Fibroblast of villous mesenchyme (primary cell): Measurements from ENCODE around the gene SNUPN. TPM values are rescaled to one million over a fixed set of nuclear protein-coding genes. Genes with fewer than 3 reads are reported as not detected.

Experiments
- DNase-seq: peaks from one replicate; pipeline ENCODE4 v3.0.0-alpha.2; 2010; ENCODE audit warnings: low read depth
- H3K4me3 ChIP-seq: 2 replicates; pipeline ENCODE4 v1.5.1; 2011; ENCODE audit warnings: low read depth, mild to moderate bottlenecking, low read length
- total RNA-seq: library from RNA; depleted of rRNA; stranded (reverse); fragments of >200 nt; gene quantifications from 2 replicates; pipeline ENCODE4 v1.2.3, GENCODE V29; 2012
- TF ChIP-seq, protein P1 (sequence below): IDR thresholded peaks from 2 replicates; pipeline ENCODE4 v1.5.1; 2012; ENCODE audit warnings: low read depth, mild to moderate bottlenecking, low read length; ENCODE audit not compliant: insufficient read depth

The SNUPN gene
- total RNA-seq, 1 donor, result 28.1 TPM

DNA sequence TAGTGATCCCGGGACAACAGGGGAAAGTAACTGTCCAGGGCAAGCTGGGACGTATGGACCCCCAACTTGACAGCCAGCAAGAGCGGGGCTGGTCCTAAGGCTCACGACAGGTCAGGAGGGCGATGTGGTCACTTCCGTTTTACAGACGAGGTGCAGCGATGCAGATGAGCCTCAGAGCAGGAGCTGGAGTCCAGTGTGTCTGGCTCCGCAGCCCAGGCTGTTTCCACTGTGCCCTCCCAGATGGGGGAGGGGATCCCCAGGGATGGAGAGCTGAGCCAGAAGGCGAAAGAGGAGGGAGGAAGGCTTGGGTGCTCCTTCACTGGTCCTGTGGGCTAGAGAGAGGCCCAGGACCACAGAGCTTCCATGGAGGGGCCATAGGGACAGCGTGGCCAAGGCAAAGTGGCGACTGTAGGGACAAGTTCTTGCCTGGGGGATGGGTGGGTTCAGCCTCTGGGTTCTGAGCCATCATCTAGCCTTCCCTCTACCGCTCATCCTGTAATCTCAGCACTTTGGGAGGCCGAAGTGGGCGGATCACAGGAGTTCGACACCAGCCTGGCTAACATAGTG is 27.9 kb upstream of the SNUPN start:
- DNase-seq, result no peak
- no peak overlapping the region for H3K4me3 ChIP-seq
- TF ChIP-seq, protein P1, sequence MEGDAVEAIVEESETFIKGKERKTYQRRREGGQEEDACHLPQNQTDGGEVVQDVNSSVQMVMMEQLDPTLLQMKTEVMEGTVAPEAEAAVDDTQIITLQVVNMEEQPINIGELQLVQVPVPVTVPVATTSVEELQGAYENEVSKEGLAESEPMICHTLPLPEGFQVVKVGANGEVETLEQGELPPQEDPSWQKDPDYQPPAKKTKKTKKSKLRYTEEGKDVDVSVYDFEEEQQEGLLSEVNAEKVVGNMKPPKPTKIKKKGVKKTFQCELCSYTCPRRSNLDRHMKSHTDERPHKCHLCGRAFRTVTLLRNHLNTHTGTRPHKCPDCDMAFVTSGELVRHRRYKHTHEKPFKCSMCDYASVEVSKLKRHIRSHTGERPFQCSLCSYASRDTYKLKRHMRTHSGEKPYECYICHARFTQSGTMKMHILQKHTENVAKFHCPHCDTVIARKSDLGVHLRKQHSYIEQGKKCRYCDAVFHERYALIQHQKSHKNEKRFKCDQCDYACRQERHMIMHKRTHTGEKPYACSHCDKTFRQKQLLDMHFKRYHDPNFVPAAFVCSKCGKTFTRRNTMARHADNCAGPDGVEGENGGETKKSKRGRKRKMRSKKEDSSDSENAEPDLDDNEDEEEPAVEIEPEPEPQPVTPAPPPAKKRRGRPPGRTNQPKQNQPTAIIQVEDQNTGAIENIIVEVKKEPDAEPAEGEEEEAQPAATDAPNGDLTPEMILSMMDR, result no peak

DNA sequence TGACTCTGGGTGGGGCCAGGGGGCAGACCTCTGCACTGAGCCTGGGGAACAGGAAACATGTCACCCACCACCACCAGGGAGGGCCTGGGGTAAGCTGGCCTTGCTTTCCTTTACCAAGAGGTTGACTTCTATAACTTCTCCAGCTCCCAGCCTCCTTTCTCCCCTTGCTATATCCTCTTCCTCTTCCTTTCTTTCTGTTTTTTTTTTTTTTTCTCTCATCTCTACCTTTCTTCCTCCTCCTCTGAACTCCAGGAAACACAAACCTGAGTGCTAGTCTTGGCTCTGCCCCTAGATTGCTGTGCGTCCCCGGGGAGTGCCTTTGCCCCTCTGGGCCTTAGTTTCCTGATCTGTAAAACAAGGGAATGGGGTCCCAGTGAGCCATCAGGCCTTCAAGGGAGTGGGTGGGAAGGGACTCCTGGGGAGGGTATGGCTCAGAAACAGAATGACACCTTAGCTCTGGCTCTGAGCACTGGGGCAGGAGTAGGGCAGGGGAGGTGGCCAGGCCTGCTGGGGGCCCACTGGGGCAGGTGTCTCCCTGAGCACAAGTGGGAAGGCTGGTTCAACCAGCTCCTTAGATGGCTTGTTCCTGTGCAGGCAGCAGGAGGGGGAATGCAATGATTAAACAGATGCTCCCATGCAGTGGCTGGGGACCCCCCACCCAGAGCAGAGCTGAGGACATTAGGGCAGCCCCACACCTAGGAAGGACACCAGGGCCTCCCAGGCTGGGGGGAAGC is 26.5 kb upstream of the SNUPN start:
- H3K4me3 ChIP-seq, result peak overlapping the region; percentile 57
- no peak for DNase-seq
- TF ChIP-seq, protein P1, result no peak

DNA sequence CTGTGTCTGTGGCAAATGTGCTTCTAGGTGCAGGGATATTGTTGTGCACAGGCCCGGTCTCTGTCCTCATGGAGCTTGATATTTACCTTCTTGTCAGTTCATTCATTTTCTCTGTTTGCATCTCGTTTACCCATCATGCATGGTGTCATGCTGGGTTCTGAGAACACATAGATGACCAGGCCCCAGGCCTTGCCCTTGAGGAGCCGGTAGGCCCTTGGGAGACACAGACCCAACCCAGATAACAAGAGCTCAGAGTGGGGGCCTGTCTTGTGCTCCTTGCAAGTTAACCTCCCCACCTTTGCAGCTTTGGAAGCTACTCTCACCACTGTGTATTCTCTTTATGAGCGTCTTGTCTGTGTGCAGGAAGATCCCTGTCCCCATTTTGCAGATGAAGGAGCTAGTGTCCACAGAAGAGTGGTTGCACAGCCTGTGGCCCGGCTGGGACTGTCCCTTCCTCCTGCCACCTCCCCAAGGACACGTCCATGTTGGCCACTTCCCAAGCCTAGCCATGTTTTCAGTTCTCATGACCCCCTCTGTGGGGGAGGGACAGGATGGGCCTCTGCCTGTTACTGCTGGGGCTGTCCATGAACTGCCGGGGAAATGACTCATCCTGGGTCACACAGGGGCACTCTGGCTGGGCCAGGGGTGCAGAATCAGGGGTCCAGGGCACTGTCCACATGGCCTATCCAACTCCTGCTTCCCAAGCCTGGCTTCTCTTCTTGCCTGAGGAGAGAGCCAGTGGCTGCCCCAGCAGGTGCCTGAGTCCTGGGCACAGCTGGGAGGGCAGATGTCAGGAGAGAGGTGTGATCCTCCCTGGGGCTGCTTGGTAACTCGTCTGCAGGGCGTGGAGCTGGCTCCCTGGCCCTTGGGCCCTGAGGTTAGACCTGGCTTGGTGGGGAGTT is 25.6 kb upstream of the SNUPN start:
- peak; percentile 65 for DNase-seq
- TF ChIP-seq, protein P1, result no peak
- peak overlapping the region; percentile 57 for H3K4me3 ChIP-seq

DNA sequence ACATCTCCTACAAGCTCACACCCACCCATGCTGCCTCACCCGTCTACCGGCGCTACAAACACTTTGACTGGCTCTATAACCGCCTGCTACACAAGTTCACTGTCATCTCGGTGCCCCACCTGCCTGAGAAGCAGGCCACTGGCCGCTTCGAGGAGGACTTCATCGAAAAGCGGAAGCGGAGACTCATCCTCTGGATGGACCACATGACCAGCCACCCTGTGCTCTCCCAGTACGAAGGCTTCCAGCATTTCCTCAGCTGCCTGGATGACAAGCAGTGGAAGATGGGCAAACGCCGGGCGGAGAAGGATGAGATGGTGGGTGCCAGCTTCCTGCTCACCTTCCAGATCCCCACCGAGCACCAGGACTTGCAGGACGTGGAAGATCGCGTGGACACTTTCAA is 24.3 kb upstream of the SNUPN start:
- TF ChIP-seq, protein P1, result no peak
- H3K4me3 ChIP-seq, result peak overlapping the region; percentile 57
- no peak for DNase-seq

DNA sequence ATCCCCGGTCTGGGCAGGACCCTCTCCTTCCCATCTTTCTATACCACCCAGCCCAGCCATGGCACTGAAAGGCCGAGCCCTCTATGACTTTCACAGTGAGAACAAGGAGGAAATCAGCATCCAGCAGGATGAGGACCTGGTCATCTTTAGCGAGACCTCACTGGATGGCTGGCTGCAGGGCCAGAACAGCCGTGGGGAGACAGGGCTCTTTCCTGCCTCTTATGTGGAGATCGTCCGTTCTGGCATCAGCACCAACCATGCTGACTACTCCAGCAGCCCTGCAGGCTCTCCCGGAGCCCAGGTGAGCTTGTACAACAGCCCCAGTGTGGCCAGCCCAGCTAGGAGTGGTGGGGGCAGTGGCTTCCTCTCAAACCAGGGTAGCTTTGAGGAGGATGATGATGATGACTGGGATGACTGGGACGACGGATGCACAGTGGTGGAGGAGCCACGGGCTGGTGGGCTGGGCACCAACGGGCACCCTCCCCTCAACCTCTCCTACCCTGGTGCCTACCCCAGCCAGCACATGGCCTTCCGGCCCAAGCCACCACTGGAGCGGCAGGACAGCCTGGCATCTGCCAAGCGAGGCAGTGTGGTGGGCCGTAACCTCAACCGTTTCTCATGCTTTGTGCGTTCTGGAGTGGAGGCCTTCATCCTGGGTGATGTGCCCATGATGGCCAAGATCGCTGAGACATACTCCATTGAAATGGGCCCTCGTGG is 23.7 kb upstream of the SNUPN start:
- H3K4me3 ChIP-seq, result peak overlapping the region; percentile 91
- TF ChIP-seq, protein P1, result no peak
- no peak for DNase-seq

DNA sequence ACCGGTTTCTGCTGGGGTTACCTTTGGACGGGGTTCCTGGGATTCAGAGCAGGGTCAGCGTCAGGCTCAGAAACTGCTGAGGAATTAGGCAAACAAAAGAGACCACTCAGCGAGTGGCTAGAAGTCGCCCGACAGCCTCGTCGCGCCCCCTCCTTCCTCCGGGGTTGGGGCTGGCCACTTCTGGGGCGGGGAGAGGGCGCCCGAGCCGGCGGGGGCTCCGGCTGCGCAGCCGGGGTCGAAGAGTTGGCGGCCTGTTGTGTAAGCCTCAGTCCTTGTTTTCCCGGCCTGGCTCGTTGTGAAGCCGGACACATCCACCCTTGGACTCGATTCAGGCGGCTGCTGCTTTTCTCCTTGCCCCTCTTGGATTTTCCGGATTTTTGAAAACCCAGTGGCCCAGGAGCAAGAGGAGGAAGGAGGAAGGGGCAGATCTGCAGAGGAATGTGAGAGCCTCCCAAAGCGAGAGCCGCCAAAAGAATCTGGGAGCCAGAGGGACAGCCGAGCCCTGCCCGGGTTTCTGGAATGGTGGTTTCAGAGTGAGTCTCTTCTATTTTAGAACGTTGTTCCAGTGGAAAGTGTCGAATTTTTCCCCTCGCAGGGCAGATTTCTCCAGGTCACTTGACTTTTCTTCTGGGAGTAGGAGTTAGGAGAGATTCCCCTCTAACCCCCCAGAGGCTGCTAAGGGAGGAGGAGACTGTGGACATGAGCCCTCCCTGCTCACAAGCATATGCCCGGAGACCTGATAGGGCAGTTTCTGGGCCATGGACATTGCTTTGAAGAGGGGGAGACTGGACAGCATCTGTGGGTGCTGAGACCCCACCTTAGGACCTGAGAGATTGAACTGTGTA is 22.9 kb upstream of the SNUPN start:
- TF ChIP-seq, protein P1, result no peak
- peak; percentile 63 for DNase-seq

More for the DNA sequence above, 22.9 kb upstream of the SNUPN start:
- peak overlapping the region; percentile 91 for H3K4me3 ChIP-seq
